Caco-2 (cell line): ENCODE data around the gene TRANK1. TPM values are rescaled to one million over a fixed set of nuclear protein-coding genes. Genes with fewer than 3 reads are reported as not detected.
"Not testable (repeated sequence)": the region's sequence is repeated elsewhere in the genome, so short reads cannot be mapped to it uniquely, and the experiment has no call there.

Source experiments
- BruUV-seq: library from RNA; stranded (reverse); fragments of 400-500 nt; replicated peaks from 2 replicates; lab custom pipeline; 2021; lab: Mats Ljungman, UMichigan
- CTCF ChIA-PET: fragments of 300-600 bp; sonication (Branson Sonifier 250); formaldehyde crosslinking; loops from one replicate; lab custom pipeline; 2022; ENCODE audit warnings: antibody characterized with exemption; lab: Charles Lee
- POLR2A ChIA-PET: fragments of 300-600 bp; sonication (Branson Sonifier 250); formaldehyde crosslinking; loops from one replicate; lab custom pipeline; 2022; ENCODE audit warnings: antibody characterized with exemption; lab: Charles Lee
- DNase-seq, 2 experiments: peaks; one replicate each; pipeline versions ENCODE4 v3.0.0 to v3.0.0-alpha.2; 2020 to 2022
- H3K27me3 ChIP-seq: replicated peaks from 2 replicates; pipeline ENCODE4 v1.6.0; 2011; ENCODE audit warnings: low read length; ENCODE audit not compliant: control insufficient read depth, insufficient read depth
- H3K36me3 ChIP-seq: 2 replicates; pipeline ENCODE4 v1.5.1; 2011; ENCODE audit warnings: low read length; ENCODE audit not compliant: control insufficient read depth, insufficient read depth
- H3K4me1 ChIP-seq: fragments of 250-450 bp; sonication (Bioruptor Pico); 2 replicates; pipeline ENCODE4 v1.5.1; 2020; ENCODE audit warnings: mild to moderate bottlenecking
- H3K4me3 ChIP-seq: 2 replicates; pipeline ENCODE4 v1.5.1; 2011; ENCODE audit warnings: low read depth, mild to moderate bottlenecking, control low read depth, low read length
- H3K9me3 ChIP-seq: fragments of 250-450 bp; sonication (Bioruptor Pico); 2 replicates; pipeline ENCODE4 v1.5.1; 2020; ENCODE audit warnings: mild to moderate bottlenecking, moderate library complexity
- H3K27ac Mint-ChIP-seq: one replicate; pipeline ENCODE4 v1.8.0; 2022; ENCODE audit warnings: mixed read lengths; ENCODE audit not compliant: unreplicated experiment
- H3K27me3 Mint-ChIP-seq: one replicate; pipeline ENCODE4 v1.8.0; 2022; ENCODE audit warnings: mixed read lengths; ENCODE audit not compliant: insufficient read depth, unreplicated experiment
- H3K36me3 Mint-ChIP-seq: one replicate; pipeline ENCODE4 v1.8.0; 2022; ENCODE audit warnings: mild to moderate bottlenecking, mixed read lengths; ENCODE audit not compliant: insufficient read depth, unreplicated experiment
- H3K4me1 Mint-ChIP-seq: one replicate; pipeline ENCODE4 v1.8.0; 2022; ENCODE audit warnings: low read depth, mixed read lengths; ENCODE audit not compliant: unreplicated experiment
- H3K4me3 Mint-ChIP-seq: one replicate; pipeline ENCODE4 v1.8.0; 2022; ENCODE audit warnings: mild to moderate bottlenecking, moderate library complexity, mixed read lengths; ENCODE audit not compliant: unreplicated experiment
- H3K9me3 Mint-ChIP-seq: one replicate; pipeline ENCODE4 v1.8.0; 2022; ENCODE audit warnings: mixed read lengths; ENCODE audit not compliant: unreplicated experiment
- intact Hi-C: fragments of 100-400 bp; cut with micrococcal nuclease; formaldehyde crosslinking; loops from one replicate; pipeline ENCODE4 v1.10.0; 2022; ENCODE audit not compliant: unreplicated experiment
- total RNA-seq: library from RNA; stranded (reverse); gene quantifications from 2 replicates; pipeline ENCODE4 v1.2.3, GENCODE V29; 2022
- TF ChIP-seq, protein P1 (sequence below), 2 experiments: fragments of 200-600 bp in 1 of 2; IDR thresholded peaks; 1 replicate in 1 of 2; 2 replicates in 1 of 2; pipeline versions ENCODE4 v1.5.1 to v1.8.0; 2011 to 2022; ENCODE audit warnings: antibody characterized with exemption in 1 of 2, control low read depth in 1 of 2, inconsistent platforms in 1 of 2, low read depth in 1 of 2, low read length in 1 of 2, mild to moderate bottlenecking in 1 of 2, moderate library complexity in 1 of 2; ENCODE audit not compliant: insufficient read depth in 1 of 2, severe bottlenecking in 1 of 2, unreplicated experiment in 1 of 2

Gene TRANK1
- total RNA-seq, 1 experiment from 2014 or later: 4.3 TPM

DNA sequence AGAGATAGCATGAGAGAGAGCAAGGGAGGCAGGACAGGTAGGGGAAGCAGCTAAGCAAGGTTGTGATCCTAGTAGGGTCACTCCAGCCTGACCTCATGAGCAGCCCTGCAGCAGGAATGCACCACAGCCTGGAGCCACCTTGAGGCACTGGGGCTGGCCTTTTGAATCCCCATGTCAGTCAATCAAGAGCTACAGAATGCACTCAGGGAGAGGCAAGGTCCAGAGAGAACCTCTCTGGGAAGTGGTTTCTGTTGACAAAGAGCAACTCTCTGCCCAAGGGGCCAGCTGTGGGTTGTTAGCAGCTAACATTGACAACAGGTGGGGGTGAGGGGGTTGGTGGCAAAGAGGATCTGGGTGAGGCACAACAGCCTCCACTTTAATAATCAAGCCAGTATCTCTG, 54.6 kb downstream of the TRANK1 start:
- H3K9me3 Mint-ChIP-seq: no peaks in the 10 kb centered on the region
- intact Hi-C loops: no loop called here
- POLR2A ChIA-PET: no interaction called here
- H3K36me3 Mint-ChIP-seq: no peaks in the 10 kb centered on the region
- Histone ChIP-seq H3K36me3 (no peaks in the 10 kb centered on the region), H3K27me3 (no peaks in the 10 kb centered on the region), H3K4me1 (no peaks in the 10 kb centered on the region; the same call in 1 of the 2 replicates), H3K4me3 (no peak overlapping the region), H3K9me3 (no peaks in the 10 kb centered on the region)
- TF ChIP-seq, protein P1, sequence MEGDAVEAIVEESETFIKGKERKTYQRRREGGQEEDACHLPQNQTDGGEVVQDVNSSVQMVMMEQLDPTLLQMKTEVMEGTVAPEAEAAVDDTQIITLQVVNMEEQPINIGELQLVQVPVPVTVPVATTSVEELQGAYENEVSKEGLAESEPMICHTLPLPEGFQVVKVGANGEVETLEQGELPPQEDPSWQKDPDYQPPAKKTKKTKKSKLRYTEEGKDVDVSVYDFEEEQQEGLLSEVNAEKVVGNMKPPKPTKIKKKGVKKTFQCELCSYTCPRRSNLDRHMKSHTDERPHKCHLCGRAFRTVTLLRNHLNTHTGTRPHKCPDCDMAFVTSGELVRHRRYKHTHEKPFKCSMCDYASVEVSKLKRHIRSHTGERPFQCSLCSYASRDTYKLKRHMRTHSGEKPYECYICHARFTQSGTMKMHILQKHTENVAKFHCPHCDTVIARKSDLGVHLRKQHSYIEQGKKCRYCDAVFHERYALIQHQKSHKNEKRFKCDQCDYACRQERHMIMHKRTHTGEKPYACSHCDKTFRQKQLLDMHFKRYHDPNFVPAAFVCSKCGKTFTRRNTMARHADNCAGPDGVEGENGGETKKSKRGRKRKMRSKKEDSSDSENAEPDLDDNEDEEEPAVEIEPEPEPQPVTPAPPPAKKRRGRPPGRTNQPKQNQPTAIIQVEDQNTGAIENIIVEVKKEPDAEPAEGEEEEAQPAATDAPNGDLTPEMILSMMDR (IDR thresholded peaks at IDR 0.05; ENCODE audit: insufficient read depth in 1 of 2, low read depth in 1 of 2, low read length in 1 of 2, severe bottlenecking in 1 of 2, unreplicated experiment in 1 of 2): no peak
- no TSS peak for BruUV-seq
- no peaks in the 10 kb centered on the region for H3K27me3 Mint-ChIP-seq
- DNase-seq: peak in 1 of 2 experiments; percentile 54
- no peak overlapping the region for H3K27ac Mint-ChIP-seq
- CTCF ChIA-PET: interaction anchor here (1.5 kb wide), 1 partner anchor 68 kb away, joined by 4 read pairs; no protein-coding TSS in a partner anchor
- H3K4me3 Mint-ChIP-seq: no peak overlapping the region
- H3K4me1 Mint-ChIP-seq: no peaks in the 10 kb centered on the region

DNA sequence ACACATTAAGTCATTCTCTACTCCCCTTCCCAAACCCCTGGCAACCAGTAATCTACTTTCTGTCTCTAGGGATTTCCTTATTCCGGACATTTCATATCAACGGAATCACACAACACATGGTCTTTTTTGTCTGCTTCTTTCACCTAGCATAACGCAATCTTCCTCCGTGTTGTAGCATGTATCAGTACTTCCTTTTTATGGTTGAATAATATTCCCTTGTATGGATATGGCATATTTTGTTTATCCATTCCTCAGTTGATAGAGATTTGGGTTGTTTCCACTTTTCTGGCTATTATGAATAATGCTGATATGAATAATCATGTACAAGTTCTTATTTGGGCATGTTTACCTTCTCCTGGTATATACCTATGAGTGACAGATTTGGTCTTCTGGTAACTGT, 63.1 kb downstream of the TRANK1 start:
- Mint-ChIP-seq H3K4me3 (no peak overlapping the region), H3K4me1 (no peaks in the 10 kb centered on the region), H3K36me3 (no peaks in the 10 kb centered on the region), H3K9me3 (no peaks in the 10 kb centered on the region), H3K27ac (no peak overlapping the region), H3K27me3 (no peaks in the 10 kb centered on the region)
- TF ChIP-seq, protein P1 (IDR thresholded peaks at IDR 0.05; ENCODE audit: insufficient read depth in 1 of 2, low read depth in 1 of 2, low read length in 1 of 2, severe bottlenecking in 1 of 2, unreplicated experiment in 1 of 2): no peak
- Histone ChIP-seq H3K36me3 (no peaks in the 10 kb centered on the region), H3K9me3 (no peaks in the 10 kb centered on the region), H3K27me3 (no peaks in the 10 kb centered on the region), H3K4me1 (no peaks in the 10 kb centered on the region), H3K4me3 (no peak overlapping the region)
- POLR2A ChIA-PET: no interaction called here
- intact Hi-C loops: no loop called here
- no TSS peak for BruUV-seq
- CTCF ChIA-PET: no interaction called here
- DNase-seq: no peak

DNA sequence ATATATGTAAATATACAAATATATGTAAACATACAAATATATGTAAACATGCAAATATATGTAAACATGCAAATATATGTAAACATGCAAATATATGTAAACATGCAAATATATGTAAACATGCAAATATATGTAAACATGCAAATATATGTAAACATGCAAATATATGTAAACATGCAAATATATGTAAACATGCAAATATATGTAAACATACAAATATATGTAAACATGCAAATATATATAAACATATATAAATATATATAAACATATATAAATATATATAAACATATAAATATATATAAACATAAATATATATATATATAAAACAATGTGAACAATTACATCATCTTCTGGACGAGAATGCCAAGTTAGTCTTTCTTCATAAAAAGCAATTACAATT, 65.0 kb downstream of the TRANK1 start:
- H3K27me3 ChIP-seq, CTCF ChIA-PET, H3K4me3 Mint-ChIP-seq, H3K4me1 ChIP-seq, H3K9me3 ChIP-seq, H3K9me3 Mint-ChIP-seq, H3K4me3 ChIP-seq, POLR2A ChIA-PET, DNase-seq, H3K36me3 ChIP-seq, H3K36me3 Mint-ChIP-seq, H3K27ac Mint-ChIP-seq, H3K27me3 Mint-ChIP-seq, BruUV-seq, H3K4me1 Mint-ChIP-seq, intact Hi-C loops: not testable (repeated sequence)
